ENCODE results near the gene OR6Y1.

Gene OR6Y1

DNA sequence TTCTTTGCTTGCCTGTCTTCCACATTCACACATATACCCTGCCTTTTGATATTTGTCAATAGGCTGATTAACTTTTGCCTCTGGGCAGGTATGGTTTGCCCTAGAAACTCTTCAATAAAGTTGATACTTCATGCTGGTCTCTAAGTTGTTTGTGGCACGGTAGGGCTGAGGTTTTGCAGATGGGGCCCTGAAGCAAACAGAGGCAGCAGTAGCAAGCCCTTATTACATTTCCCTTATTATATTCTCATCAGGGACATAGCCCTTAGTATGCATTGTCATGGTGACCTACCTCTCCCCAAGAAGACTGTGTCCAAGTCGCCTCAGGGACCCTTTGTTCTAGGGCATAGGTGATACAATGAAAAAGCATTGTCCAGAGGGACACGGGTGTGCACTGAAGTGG, 16.3 kb upstream of the OR6Y1 start, which contains the start of gene OR6P1:
OR6P1 (minus strand) TSS at position 101 of the 400 bp plus-strand sequence. CDS start 6,976 bp downstream, outside the sequence.
- no peak within 1 kb of the TSS for H3K4me3 ChIP-seq (replicated peaks; ENCODE audit: low read depth, low read length)
- TF ChIP-seq, protein P1, sequence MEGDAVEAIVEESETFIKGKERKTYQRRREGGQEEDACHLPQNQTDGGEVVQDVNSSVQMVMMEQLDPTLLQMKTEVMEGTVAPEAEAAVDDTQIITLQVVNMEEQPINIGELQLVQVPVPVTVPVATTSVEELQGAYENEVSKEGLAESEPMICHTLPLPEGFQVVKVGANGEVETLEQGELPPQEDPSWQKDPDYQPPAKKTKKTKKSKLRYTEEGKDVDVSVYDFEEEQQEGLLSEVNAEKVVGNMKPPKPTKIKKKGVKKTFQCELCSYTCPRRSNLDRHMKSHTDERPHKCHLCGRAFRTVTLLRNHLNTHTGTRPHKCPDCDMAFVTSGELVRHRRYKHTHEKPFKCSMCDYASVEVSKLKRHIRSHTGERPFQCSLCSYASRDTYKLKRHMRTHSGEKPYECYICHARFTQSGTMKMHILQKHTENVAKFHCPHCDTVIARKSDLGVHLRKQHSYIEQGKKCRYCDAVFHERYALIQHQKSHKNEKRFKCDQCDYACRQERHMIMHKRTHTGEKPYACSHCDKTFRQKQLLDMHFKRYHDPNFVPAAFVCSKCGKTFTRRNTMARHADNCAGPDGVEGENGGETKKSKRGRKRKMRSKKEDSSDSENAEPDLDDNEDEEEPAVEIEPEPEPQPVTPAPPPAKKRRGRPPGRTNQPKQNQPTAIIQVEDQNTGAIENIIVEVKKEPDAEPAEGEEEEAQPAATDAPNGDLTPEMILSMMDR (IDR thresholded peaks at IDR 0.05; ENCODE audit: low read depth, low read length, missing control alignments), result no peak
- no peak for DNase-seq (ENCODE audit: extremely low read depth, low read depth)

DNA sequence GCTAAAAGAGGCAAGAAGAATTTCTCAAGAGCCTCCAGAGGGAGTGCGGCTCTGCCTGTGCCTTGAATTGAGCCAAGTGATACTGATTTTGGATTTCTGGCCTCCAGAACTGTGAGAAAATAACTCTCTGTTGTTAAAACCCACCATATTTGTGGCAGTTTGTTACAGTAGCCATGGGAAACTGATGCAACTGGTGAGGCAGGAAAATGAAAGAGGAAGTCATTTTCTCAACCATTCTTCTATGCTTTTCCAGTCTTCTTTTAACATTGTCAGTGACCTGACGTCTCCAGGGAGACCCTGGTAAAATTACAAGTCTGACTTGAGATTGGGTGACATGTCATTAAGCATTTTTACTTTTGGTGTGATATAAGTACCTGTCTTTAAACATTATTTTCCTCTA, 10.4 kb upstream of the OR6Y1 start:
- TF ChIP-seq, protein P1 (IDR thresholded peaks at IDR 0.05; ENCODE audit: low read depth, low read length, missing control alignments), result no peak
- no peak overlapping the region for H3K4me3 ChIP-seq (replicated peaks; ENCODE audit: low read depth, low read length)
- no peak for DNase-seq (ENCODE audit: extremely low read depth, low read depth)

DNA sequence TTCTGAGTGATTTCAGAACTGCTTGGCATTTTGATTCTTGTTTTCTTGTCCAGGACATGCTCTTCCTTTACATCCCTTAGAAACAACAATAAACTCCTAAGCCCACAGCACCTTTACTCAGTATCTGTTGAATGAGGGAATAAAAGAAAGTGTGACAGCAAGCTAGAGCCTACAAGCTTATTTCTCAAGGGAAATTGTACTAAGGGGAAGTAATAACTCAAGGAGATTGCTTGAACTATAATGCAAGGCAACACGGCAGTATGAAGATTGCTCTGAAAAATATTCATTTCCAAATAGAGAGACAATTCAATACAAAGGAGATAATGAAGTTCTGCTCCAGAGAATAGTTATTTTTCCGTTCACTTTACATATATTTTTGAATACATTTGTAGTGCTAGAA, 9.6 kb upstream of the OR6Y1 start:
- no peak overlapping the region for H3K4me3 ChIP-seq (replicated peaks; ENCODE audit: low read depth, low read length)
- TF ChIP-seq, protein P1 (IDR thresholded peaks at IDR 0.05; ENCODE audit: low read depth, low read length, missing control alignments), result no peak
- no peak for DNase-seq (ENCODE audit: extremely low read depth, low read depth)

DNA sequence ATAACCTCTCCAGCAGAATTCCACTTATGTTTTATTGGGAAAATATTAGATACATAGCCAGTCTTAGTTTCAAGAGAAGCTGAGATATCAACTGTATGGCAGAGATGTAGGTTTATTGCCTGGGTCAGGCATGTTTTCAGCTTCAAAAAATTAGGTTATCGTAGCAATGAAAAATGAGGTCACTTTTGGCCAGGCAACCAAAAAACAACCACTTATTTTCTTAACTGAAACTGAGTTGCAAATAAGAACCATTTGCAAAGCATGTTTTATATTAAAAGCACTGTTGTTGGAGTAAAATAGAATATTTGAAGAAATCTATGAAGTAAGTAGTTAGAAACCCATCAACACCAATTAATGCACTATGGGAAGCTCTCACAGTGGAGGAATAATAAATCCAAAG, 5.5 kb upstream of the OR6Y1 start:
- DNase-seq (ENCODE audit: extremely low read depth, low read depth), result no peak
- TF ChIP-seq, protein P1 (IDR thresholded peaks at IDR 0.05; ENCODE audit: low read depth, low read length, missing control alignments), result no peak
- H3K4me3 ChIP-seq (replicated peaks; ENCODE audit: low read depth, low read length), result no peak overlapping the region

DNA sequence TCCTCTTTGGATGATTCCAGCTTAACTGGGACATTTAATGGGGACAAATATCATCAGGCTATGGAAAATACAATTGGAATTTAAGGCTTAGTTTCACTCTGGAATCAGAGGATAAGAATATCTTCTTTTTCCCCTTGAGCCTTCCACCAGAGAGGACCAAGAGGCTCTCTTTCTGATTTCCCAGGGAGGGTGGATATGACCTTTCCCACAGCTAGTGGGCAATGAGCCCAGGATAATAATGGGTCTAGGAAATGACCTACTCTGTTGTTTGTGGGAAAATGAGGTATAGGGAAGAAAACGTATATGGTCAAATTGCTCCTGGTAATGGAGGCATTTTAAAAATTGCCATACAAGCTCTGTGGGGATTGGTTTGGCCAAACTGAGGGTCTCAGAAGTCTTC, 1.9 kb downstream of the OR6Y1 start:
- TF ChIP-seq, protein P1 (IDR thresholded peaks at IDR 0.05; ENCODE audit: low read depth, low read length, missing control alignments), result no peak
- DNase-seq (ENCODE audit: extremely low read depth, low read depth), result no peak
- H3K4me3 ChIP-seq (replicated peaks; ENCODE audit: low read depth, low read length), result no peak overlapping the region

DNA sequence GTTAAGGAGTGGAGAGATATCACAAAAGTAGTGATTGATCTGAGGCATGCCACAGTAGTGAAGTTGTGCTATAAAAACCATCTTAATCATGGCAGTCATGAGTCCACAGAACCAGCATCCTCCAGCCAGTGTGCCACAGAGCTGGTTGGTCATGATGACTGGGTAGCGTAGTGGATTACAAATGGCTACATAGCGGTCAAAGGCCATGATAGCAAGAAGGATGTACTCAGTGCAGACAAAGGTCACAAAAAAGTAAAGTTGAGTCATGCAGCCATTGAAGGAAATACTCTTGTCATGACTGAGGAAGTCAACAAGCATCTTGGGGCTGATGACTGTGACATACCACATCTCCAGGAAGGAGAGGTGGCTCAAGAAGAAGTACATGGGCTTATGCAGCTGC, 6.7 kb downstream of the OR6Y1 start:
- DNase-seq (ENCODE audit: extremely low read depth, low read depth), result no peak
- no peak overlapping the region for H3K4me3 ChIP-seq (replicated peaks; ENCODE audit: low read depth, low read length)
- TF ChIP-seq, protein P1 (IDR thresholded peaks at IDR 0.05; ENCODE audit: low read depth, low read length, missing control alignments), result no peak

DNA sequence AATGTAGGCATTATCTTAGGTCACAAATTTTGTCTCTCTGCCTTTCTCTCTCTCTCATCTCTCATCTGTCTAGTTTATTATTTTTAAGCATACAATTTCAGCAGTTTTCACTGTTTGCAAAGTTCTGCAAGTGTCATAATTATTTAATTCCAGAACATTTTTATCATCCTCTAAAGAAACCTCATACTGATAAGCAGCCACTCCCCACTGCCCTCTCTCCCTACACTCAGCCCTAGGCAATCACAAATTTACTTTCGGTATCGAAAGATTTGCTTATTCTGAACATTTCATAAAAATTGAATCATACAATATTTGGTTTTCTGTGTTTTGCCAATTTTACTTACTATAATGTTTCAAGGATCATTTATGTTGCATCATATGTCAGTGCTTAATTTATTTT, 16.6 kb downstream of the OR6Y1 start:
- no peak overlapping the region for H3K4me3 ChIP-seq (replicated peaks; ENCODE audit: low read depth, low read length)
- DNase-seq (ENCODE audit: extremely low read depth, low read depth), result no peak
- TF ChIP-seq, protein P1 (IDR thresholded peaks at IDR 0.05; ENCODE audit: low read depth, low read length, missing control alignments), result no peak

Measured in HFF-Myc (cell line).